Kidney epithelial cell (primary cell): ENCODE measurements around the gene ERICH4. TPM values are rescaled to one million over a fixed set of nuclear protein-coding genes. Genes with fewer than 3 reads are reported as not detected.
"Not testable (repeated sequence)": the region's sequence is repeated elsewhere in the genome, so short reads cannot be mapped to it uniquely, and the experiment has no call there.

ENCODE experiments used
- DNase-seq: peaks from one replicate; pipeline ENCODE4 v3.0.0-alpha.2; 2010; ENCODE audit warnings: low read depth
- H3K27me3 ChIP-seq: 2 replicates; pipeline ENCODE4 v1.6.0; 2011; ENCODE audit warnings: low read length; ENCODE audit not compliant: control insufficient read depth, insufficient read depth
- H3K36me3 ChIP-seq: 2 replicates; pipeline ENCODE4 v1.5.1; 2011; ENCODE audit warnings: low read length; ENCODE audit not compliant: control insufficient read depth, insufficient read depth
- H3K4me3 ChIP-seq: 2 replicates; pipeline ENCODE4 v1.5.1; 2011; ENCODE audit warnings: low read depth, mild to moderate bottlenecking, control low read depth, low read length
- CTCF ChIP-seq: IDR thresholded peaks from 2 replicates; pipeline ENCODE4 v1.5.1; 2011; ENCODE audit warnings: mild to moderate bottlenecking, moderate library complexity, low read length, control low read depth, inconsistent platforms; ENCODE audit not compliant: insufficient read depth, poor library complexity, severe bottlenecking
- total RNA-seq: library from RNA; depleted of rRNA; stranded (reverse); fragments of >200 nt; gene quantifications from 2 replicates; pipeline ENCODE4 v1.2.3, GENCODE V29; 2015

The ERICH4 gene
- total RNA-seq, 1 donor from 2014 or later, result not detected

- Histone ChIP-seq H3K36me3 (no peaks in the 10 kb centered on the region), H3K27me3 (no peaks in the 10 kb centered on the region), H3K4me3 (no peak overlapping the region)
- TF ChIP-seq CTCF, result no peak
- no peak for DNase-seq
Observed at GRCh38 chr19:41484822-41485221, 41.9 kb downstream of the ERICH4 start.

- H3K27me3 ChIP-seq, H3K4me3 ChIP-seq, H3K36me3 ChIP-seq, DNase-seq: not testable (repeated sequence)
Observed at GRCh38 chr19:41486953-41487352, 44.0 kb downstream of the ERICH4 start.

GRCh38 chr19:41492843-41493242, 49.9 kb downstream of the ERICH4 start:
- TF ChIP-seq CTCF, result no peak
- no peaks in the 10 kb centered on the region for H3K36me3 ChIP-seq
- no peak for DNase-seq
- no peak overlapping the region for H3K4me3 ChIP-seq
- H3K27me3 ChIP-seq, result no peaks in the 10 kb centered on the region

Other genes starting within 250 kb of the ERICH4 start
- 3.1 and 4.9 TPM in 2 replicates for gene CYP2S1, start 249.9 kb upstream of the ERICH4 start, total RNA-seq
- 128 and 138 TPM in 2 replicates for gene AXL, start 223.9 kb upstream of the ERICH4 start, total RNA-seq
- 132 and 142 TPM in 2 replicates for gene HNRNPUL1, start 178.8 kb upstream of the ERICH4 start, total RNA-seq
- 14.8 and 17.3 TPM in 2 replicates for gene CCDC97, start 133.0 kb upstream of the ERICH4 start, total RNA-seq
- 25.7 and 35.2 TPM in 2 replicates for gene TGFB1, start 89.2 kb upstream of the ERICH4 start, total RNA-seq
- gene B9D2, start 79.0 kb upstream of the ERICH4 start, total RNA-seq, result 4.5 and 5.7 TPM in 2 replicates
- gene TMEM91, start 66.6 kb upstream of the ERICH4 start, total RNA-seq, result 1.6 and 4.6 TPM in 2 replicates
- gene EXOSC5, start 45.8 kb upstream of the ERICH4 start, total RNA-seq, result 27.0 and 31.6 TPM in 2 replicates
- 49.5 and 51.5 TPM in 2 replicates for gene BCKDHA, start 45.3 kb upstream of the ERICH4 start, total RNA-seq
- gene B3GNT8, start 15.8 kb upstream of the ERICH4 start, total RNA-seq, result 1.2 and 2.7 TPM in 2 replicates
- 62.0 and 63.7 TPM in 2 replicates for gene DMAC2, start 3.2 kb upstream of the ERICH4 start, total RNA-seq
- not detected in 2 replicates for gene CEACAM21, start 133.0 kb downstream of the ERICH4 start, total RNA-seq
- gene CEACAM4, start 183.9 kb downstream of the ERICH4 start, total RNA-seq, result not detected in 2 replicates
- not detected in 2 replicates for gene CEACAM7, start 245.1 kb downstream of the ERICH4 start, total RNA-seq